IMR-90 (cell line): ENCODE data around the gene HIRA. TPM values are rescaled to one million over a fixed set of nuclear protein-coding genes. Genes with fewer than 3 reads are reported as not detected.

Source experiments
- ATAC-seq: fragments of 200-7000 bp; cut with Tn5 transposase; 2 replicates; pipeline ENCODE4 v1.9.1; 2020; ENCODE audit warnings: low read depth, mild to moderate bottlenecking, moderate library complexity
- BruUV-seq: library from RNA; stranded (reverse); fragments of 400-500 nt; replicated peaks from 2 replicates; lab custom pipeline; 2021; lab: Mats Ljungman, UMichigan
- CTCF ChIA-PET: fragments of 300-600 bp; formaldehyde crosslinking; extraction: SDS; loops from one replicate; lab custom pipeline; 2021; ENCODE audit warnings: antibody characterized with exemption; lab: Yijun Ruan, JAX
- POLR2A ChIA-PET: fragments of 300-600 bp; sonication (Branson Sonifier 250); formaldehyde crosslinking; loops from one replicate; lab custom pipeline; 2022; ENCODE audit warnings: antibody characterized with exemption; ENCODE audit not compliant: unreplicated experiment; lab: Charles Lee
- DNase-seq: peaks from one replicate; pipeline ENCODE4 v3.0.0; 2013
- H2AFZ ChIP-seq: replicated peaks from 2 replicates; pipeline ENCODE3; 2013; ENCODE audit warnings: low read length, mild to moderate bottlenecking; ENCODE audit not compliant: poor library complexity
- H2AK5ac ChIP-seq: 2 replicates; pipeline ENCODE4 v1.6.1; 2013; ENCODE audit warnings: low read depth, low read length, inconsistent platforms
- H2AK9ac ChIP-seq: replicated peaks from 2 replicates; pipeline ENCODE3; 2013; ENCODE audit warnings: mild to moderate bottlenecking, low read depth, low read length, moderate library complexity; ENCODE audit not compliant: poor library complexity
- H2BK120ac ChIP-seq: 2 replicates; pipeline ENCODE4 v1.6.1; 2013; ENCODE audit warnings: low read depth, low read length, inconsistent platforms
- H2BK15ac ChIP-seq: 3 replicates; pipeline ENCODE4 v1.6.1; 2013; ENCODE audit warnings: low read depth, low read length, inconsistent platforms
- H2BK20ac ChIP-seq: 2 replicates; pipeline ENCODE4 v1.6.1; 2013; ENCODE audit warnings: low read depth, mild to moderate bottlenecking, inconsistent platforms, low read length, moderate library complexity
- H2BK5ac ChIP-seq: 2 replicates; pipeline ENCODE4 v1.6.1; 2013; ENCODE audit warnings: mild to moderate bottlenecking, low read depth, low read length, inconsistent platforms; ENCODE audit not compliant: poor library complexity, severe bottlenecking
- H3K14ac ChIP-seq: replicated peaks from 2 replicates; pipeline ENCODE4 v1.6.1; 2013; ENCODE audit warnings: low read depth, low read length, inconsistent platforms
- H3K18ac ChIP-seq: 2 replicates; pipeline ENCODE4 v1.6.1; 2013; ENCODE audit warnings: low read depth, low read length, control low read depth
- H3K23ac ChIP-seq: 2 replicates; pipeline ENCODE4 v1.6.1; 2013; ENCODE audit warnings: low read depth, low read length, inconsistent platforms
- H3K27ac ChIP-seq: 2 replicates; pipeline ENCODE4 v1.5.1; 2013; ENCODE audit warnings: mild to moderate bottlenecking, control low read depth, low read length; ENCODE audit not compliant: insufficient read depth
- H3K27me3 ChIP-seq: 2 replicates; pipeline ENCODE4 v1.6.1; 2013; ENCODE audit warnings: low read length; ENCODE audit not compliant: control insufficient read depth, insufficient read depth
- H3K36me3 ChIP-seq: 2 replicates; pipeline ENCODE4 v1.6.1; 2013; ENCODE audit warnings: low read length, mixed read lengths; ENCODE audit not compliant: control insufficient read depth, insufficient read depth
- H3K4ac ChIP-seq: 2 replicates; pipeline ENCODE4 v1.6.1; 2013; ENCODE audit warnings: low read depth, low read length, inconsistent platforms
- H3K4me1 ChIP-seq: 2 replicates; pipeline ENCODE4 v1.6.1; 2013; ENCODE audit warnings: low read length, mixed read lengths; ENCODE audit not compliant: control insufficient read depth, insufficient read depth
- H3K4me2 ChIP-seq: 2 replicates; pipeline ENCODE4 v1.6.1; 2013; ENCODE audit warnings: low read depth, mild to moderate bottlenecking, control low read depth, low read length, moderate library complexity
- H3K4me3 ChIP-seq: 2 replicates; pipeline ENCODE4 v1.5.1; 2013; ENCODE audit warnings: low read depth, mild to moderate bottlenecking, control low read depth, low read length, moderate library complexity; ENCODE audit not compliant: insufficient read depth
- H3K56ac ChIP-seq: 2 replicates; pipeline ENCODE4 v1.6.1; 2013; ENCODE audit warnings: low read length, inconsistent platforms; ENCODE audit not compliant: insufficient read depth; ENCODE audit errors: extremely low read depth
- H3K79me1 ChIP-seq, 2 experiments: 2 replicates each; pipeline ENCODE4 v1.6.1; 2013; ENCODE audit warnings: low read length in 2 of 2, inconsistent platforms in 1 of 2, low read depth in 1 of 2
- H3K9ac ChIP-seq: 2 replicates; pipeline ENCODE4 v1.6.1; 2013; ENCODE audit warnings: low read depth, low read length, control low read depth
- H3K9me1 ChIP-seq: 2 replicates; pipeline ENCODE4 v1.6.1; 2013; ENCODE audit warnings: low read length, inconsistent platforms; ENCODE audit not compliant: insufficient read depth
- H3K9me3 ChIP-seq: 2 replicates; pipeline ENCODE4 v1.6.1; 2013; ENCODE audit warnings: low read length; ENCODE audit not compliant: control insufficient read depth, insufficient read depth
- H4K20me1 ChIP-seq: 2 replicates; pipeline ENCODE4 v1.6.1; 2013; ENCODE audit warnings: low read length, inconsistent platforms; ENCODE audit not compliant: insufficient read depth
- H4K5ac ChIP-seq: 2 replicates; pipeline ENCODE4 v1.6.1; 2013; ENCODE audit warnings: mild to moderate bottlenecking, low read depth, low read length, control low read depth
- H4K8ac ChIP-seq, 2 experiments: 2 replicates each; pipeline ENCODE4 v1.6.1; 2013; ENCODE audit warnings: low read depth in 2 of 2, low read length in 2 of 2, control low read depth in 1 of 2, inconsistent platforms in 1 of 2
- H4K91ac ChIP-seq: 2 replicates; pipeline ENCODE4 v1.6.1; 2013; ENCODE audit warnings: low read depth, low read length, inconsistent platforms; ENCODE audit not compliant: insufficient read depth
- BHLHE40 ChIP-seq: fragments of 150-350 bp; IDR thresholded peaks from 2 replicates; pipeline ENCODE4 v1.6.1; 2016; ENCODE audit warnings: mild to moderate bottlenecking, low read depth, low read length
- CEBPB ChIP-seq: IDR thresholded peaks from 2 replicates; pipeline ENCODE4 v1.6.1; 2012; ENCODE audit warnings: low read depth, low read length, improper control_type of control experiment
- CHD1 ChIP-seq: IDR thresholded peaks from 2 replicates; pipeline ENCODE4 v1.6.1; 2012; ENCODE audit warnings: low read depth, low read length, improper control_type of control experiment
- FOS ChIP-seq: fragments of 150-350 bp; IDR thresholded peaks from 2 replicates; pipeline ENCODE4 v1.6.1; 2016; ENCODE audit warnings: low read depth, low read length
- MAFK ChIP-seq: IDR thresholded peaks from 2 replicates; pipeline ENCODE4 v1.6.1; 2012; ENCODE audit warnings: low read depth, low read length, improper control_type of control experiment
- MAZ ChIP-seq: IDR thresholded peaks from 2 replicates; pipeline ENCODE4 v1.6.1; 2012; ENCODE audit warnings: low read depth, mild to moderate bottlenecking, low read length, improper control_type of control experiment, moderate library complexity, borderline replicate concordance
- NFE2L2 ChIP-seq: fragments of 150-350 bp; IDR thresholded peaks from 2 replicates; pipeline ENCODE4 v1.6.1; 2016; ENCODE audit warnings: low read depth, mild to moderate bottlenecking, low read length
- POLR2A ChIP-seq: IDR thresholded peaks from 2 replicates; pipeline ENCODE4 v1.6.1; 2012; ENCODE audit warnings: mild to moderate bottlenecking, low read depth, low read length
- RAD21 ChIP-seq: IDR thresholded peaks from 2 replicates; pipeline ENCODE4 v1.6.1; 2012; ENCODE audit warnings: low read length, improper control_type of control experiment
- RCOR1 ChIP-seq: IDR thresholded peaks from 2 replicates; pipeline ENCODE4 v1.6.1; 2012; ENCODE audit warnings: mild to moderate bottlenecking, low read length, improper control_type of control experiment; ENCODE audit not compliant: insufficient replicate concordance
- RFX5 ChIP-seq: IDR thresholded peaks from 2 replicates; pipeline ENCODE4 v1.8.0; 2012; ENCODE audit warnings: low read depth, mild to moderate bottlenecking, low read length, moderate library complexity
- WGBS, 2 experiments: methylation state at CpG; one replicate each; pipeline versions ENCODE4 v1.1.5 to v1.1.7; 2013; ENCODE audit warnings: missing lambda C conversion rate in 2 of 2; ENCODE audit not compliant: insufficient read length in 1 of 2; ENCODE audit errors: extremely low coverage in 2 of 2; 5-methylcytosine and 5-hydroxymethylcytosine counted together
- dilution Hi-C: fragments of 300-500 bp; cut with HindIII; formaldehyde crosslinking; loops from one replicate; pipeline ENCODE4 v1.14.3; 2018; ENCODE audit warnings: low sequenced_read_pairs; ENCODE audit not compliant: unreplicated experiment
- in situ Hi-C: fragments of 300-500 bp; cut with MboI; formaldehyde crosslinking; loops from 3 replicates; pipeline ENCODE4 v1.14.3; 2019; ENCODE audit warnings: low sequenced_read_pairs, inconsistent platforms, mixed read lengths
- intact Hi-C: fragments of 100-400 bp; cut with micrococcal nuclease; formaldehyde crosslinking; loops from 2 replicates; pipeline ENCODE4 v1.10.0; 2022
- polyA plus RNA-seq, 3 experiments: library from polyadenylated mRNA; depleted of rRNA; stranded (reverse); fragments of >200 nt; gene quantifications; 2 replicates each; pipeline ENCODE4 v1.2.3, GENCODE V29; 2012; ENCODE audit warnings: low replicate concordance in 1 of 3
- total RNA-seq: library from RNA; depleted of rRNA; stranded (reverse); fragments of >200 nt; gene quantifications from 2 replicates; pipeline ENCODE4 v1.2.3, GENCODE V29; 2012
- TF ChIP-seq, protein P1 (sequence below): fragments of 150-350 bp; IDR thresholded peaks from 2 replicates; pipeline ENCODE4 v1.6.1; 2017; ENCODE audit warnings: mild to moderate bottlenecking, antibody characterized with exemption, low read length, low read depth
- TF ChIP-seq, protein P2 (sequence below): conservative IDR thresholded peaks from 2 replicates; pipeline ENCODE4 v1.5.1; 2012; ENCODE audit warnings: mild to moderate bottlenecking, low read depth, low read length, improper control_type of control experiment
- TF ChIP-seq, protein P3 (sequence below): fragments of 150-350 bp; IDR thresholded peaks from 2 replicates; pipeline ENCODE4 v1.6.1; 2016; ENCODE audit warnings: low read depth, mild to moderate bottlenecking, low read length, moderate library complexity, borderline replicate concordance

Gene HIRA
- total and polyA plus RNA-seq, 2 of the 4 experiments (the other 2 are of a cell fraction), result 14.5 to 24.2 TPM

DNA sequence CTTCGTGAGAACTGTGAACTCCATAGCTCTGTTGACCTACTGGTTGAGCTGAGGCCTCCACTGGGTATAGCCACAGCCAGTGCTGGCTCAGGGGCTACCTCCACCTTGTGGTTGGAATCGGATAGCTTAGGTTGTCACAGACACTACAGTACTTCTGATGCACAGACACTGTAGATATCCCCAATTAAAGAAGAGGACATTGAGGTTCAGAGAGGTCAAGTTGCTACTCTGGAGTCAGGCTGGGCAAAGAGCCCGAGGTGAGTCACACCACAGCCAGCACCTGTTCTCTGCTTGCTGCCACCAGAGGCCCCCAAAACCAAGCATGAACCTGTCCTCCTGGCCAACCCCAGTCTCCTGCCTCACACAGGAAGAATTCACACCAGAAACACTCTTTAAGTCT lies 42.0 kb upstream of the HIRA start:
- DNase-seq, result no peak
- POLR2A ChIA-PET, result interaction anchor here (0.6 kb wide), 1 partner anchor 8 kb away, joined by 3 read pairs; no protein-coding TSS in a partner anchor
- dilution Hi-C loops, result no loop called here

More for the DNA sequence above, 42.0 kb upstream of the HIRA start:
- H3K4me1 ChIP-seq, result no peaks in the 10 kb centered on the region; the same call in none of the 2 replicates
- no peaks in the 10 kb centered on the region; the same call in 1 of the 2 replicates for H3K9me1 ChIP-seq
- no peak overlapping the region for H3K23ac ChIP-seq
- no peak overlapping the region for H3K4me3 ChIP-seq
- no peak overlapping the region for H4K91ac ChIP-seq
- H2BK20ac ChIP-seq, result no peak overlapping the region
- TF ChIP-seq MAZ (no peak), NFE2L2 (no peak), RFX5 (no peak), RCOR1 (no peak), RAD21 (no peak), MAFK (no peak), FOS (no peak), CEBPB (no peak), BHLHE40 (no peak), CHD1 (no peak), POLR2A (no peak)
- TF ChIP-seq, protein P1, sequence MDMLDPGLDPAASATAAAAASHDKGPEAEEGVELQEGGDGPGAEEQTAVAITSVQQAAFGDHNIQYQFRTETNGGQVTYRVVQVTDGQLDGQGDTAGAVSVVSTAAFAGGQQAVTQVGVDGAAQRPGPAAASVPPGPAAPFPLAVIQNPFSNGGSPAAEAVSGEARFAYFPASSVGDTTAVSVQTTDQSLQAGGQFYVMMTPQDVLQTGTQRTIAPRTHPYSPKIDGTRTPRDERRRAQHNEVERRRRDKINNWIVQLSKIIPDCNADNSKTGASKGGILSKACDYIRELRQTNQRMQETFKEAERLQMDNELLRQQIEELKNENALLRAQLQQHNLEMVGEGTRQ, result no peak
- TF ChIP-seq, protein P2, sequence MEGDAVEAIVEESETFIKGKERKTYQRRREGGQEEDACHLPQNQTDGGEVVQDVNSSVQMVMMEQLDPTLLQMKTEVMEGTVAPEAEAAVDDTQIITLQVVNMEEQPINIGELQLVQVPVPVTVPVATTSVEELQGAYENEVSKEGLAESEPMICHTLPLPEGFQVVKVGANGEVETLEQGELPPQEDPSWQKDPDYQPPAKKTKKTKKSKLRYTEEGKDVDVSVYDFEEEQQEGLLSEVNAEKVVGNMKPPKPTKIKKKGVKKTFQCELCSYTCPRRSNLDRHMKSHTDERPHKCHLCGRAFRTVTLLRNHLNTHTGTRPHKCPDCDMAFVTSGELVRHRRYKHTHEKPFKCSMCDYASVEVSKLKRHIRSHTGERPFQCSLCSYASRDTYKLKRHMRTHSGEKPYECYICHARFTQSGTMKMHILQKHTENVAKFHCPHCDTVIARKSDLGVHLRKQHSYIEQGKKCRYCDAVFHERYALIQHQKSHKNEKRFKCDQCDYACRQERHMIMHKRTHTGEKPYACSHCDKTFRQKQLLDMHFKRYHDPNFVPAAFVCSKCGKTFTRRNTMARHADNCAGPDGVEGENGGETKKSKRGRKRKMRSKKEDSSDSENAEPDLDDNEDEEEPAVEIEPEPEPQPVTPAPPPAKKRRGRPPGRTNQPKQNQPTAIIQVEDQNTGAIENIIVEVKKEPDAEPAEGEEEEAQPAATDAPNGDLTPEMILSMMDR, result no peak; the same call in 1 of the 2 replicates
- TF ChIP-seq, protein P3, sequence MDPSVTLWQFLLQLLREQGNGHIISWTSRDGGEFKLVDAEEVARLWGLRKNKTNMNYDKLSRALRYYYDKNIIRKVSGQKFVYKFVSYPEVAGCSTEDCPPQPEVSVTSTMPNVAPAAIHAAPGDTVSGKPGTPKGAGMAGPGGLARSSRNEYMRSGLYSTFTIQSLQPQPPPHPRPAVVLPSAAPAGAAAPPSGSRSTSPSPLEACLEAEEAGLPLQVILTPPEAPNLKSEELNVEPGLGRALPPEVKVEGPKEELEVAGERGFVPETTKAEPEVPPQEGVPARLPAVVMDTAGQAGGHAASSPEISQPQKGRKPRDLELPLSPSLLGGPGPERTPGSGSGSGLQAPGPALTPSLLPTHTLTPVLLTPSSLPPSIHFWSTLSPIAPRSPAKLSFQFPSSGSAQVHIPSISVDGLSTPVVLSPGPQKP, result no peak
- no peak overlapping the region for H2AFZ ChIP-seq
- no TSS peak for BruUV-seq
- no peak overlapping the region for H2BK5ac ChIP-seq
- intact Hi-C loops (no loop called here), in situ Hi-C loops (no loop called here)
- H3K14ac ChIP-seq, result no peak overlapping the region
- no CpG with 5 or more reads among the region's 3 CpGs for WGBS, 2 experiments
- CTCF ChIA-PET, result interaction anchor here (1.1 kb wide), 1 partner anchor 9 kb away, joined by 4 read pairs; no protein-coding TSS in a partner anchor
- peaks cover 61% of the 10 kb centered on the region for H3K36me3 ChIP-seq
- no peak overlapping the region for H3K56ac ChIP-seq
- no peak overlapping the region for H3K4me2 ChIP-seq
- H3K4ac ChIP-seq, result no peak overlapping the region
- H3K27me3 ChIP-seq, result no peaks in the 10 kb centered on the region
- H3K18ac ChIP-seq, result no peak overlapping the region
- no peak overlapping the region for H3K27ac ChIP-seq
- no peak overlapping the region for H4K8ac ChIP-seq
- H2BK15ac ChIP-seq, result no peak overlapping the region
- no peak overlapping the region for H3K9ac ChIP-seq
- H3K79me1 ChIP-seq, result peaks cover 36 to 63% of the 10 kb centered on the region in 2 experiments
- no peak overlapping the region for H4K5ac ChIP-seq
- H3K9me3 ChIP-seq, result no peaks in the 10 kb centered on the region
- H4K20me1 ChIP-seq, result peaks cover 43% of the 10 kb centered on the region
- 0 out of 2 replicates have a peak, but pooled peaks have one; percentile 16 for ATAC-seq
- no peak overlapping the region for H2BK120ac ChIP-seq
- H2AK5ac ChIP-seq, result no peak overlapping the region
- H2AK9ac ChIP-seq, result peak overlapping the region; percentile 23
